Lower leg skin (tissue), 3 donors: ENCODE data around the gene AP1M2.

Source experiments
- POLR2A ChIP-seq, 2 donors: fragments of 450-650 bp; IDR thresholded peaks; one replicate each; pipeline ENCODE4 v1.6.1; 2016 to 2017; ENCODE audit warnings: antibody characterized with exemption in 2 of 2, mild to moderate bottlenecking in 1 of 2, moderate library complexity in 1 of 2
- TF ChIP-seq, protein P1 (sequence below), 3 donors: fragments of 450-650 bp; IDR thresholded peaks; one replicate each; pipeline ENCODE4 v1.5.1; 2016; ENCODE audit warnings: antibody characterized with exemption in 3 of 3, mild to moderate bottlenecking in 3 of 3, moderate library complexity in 2 of 3

DNA sequence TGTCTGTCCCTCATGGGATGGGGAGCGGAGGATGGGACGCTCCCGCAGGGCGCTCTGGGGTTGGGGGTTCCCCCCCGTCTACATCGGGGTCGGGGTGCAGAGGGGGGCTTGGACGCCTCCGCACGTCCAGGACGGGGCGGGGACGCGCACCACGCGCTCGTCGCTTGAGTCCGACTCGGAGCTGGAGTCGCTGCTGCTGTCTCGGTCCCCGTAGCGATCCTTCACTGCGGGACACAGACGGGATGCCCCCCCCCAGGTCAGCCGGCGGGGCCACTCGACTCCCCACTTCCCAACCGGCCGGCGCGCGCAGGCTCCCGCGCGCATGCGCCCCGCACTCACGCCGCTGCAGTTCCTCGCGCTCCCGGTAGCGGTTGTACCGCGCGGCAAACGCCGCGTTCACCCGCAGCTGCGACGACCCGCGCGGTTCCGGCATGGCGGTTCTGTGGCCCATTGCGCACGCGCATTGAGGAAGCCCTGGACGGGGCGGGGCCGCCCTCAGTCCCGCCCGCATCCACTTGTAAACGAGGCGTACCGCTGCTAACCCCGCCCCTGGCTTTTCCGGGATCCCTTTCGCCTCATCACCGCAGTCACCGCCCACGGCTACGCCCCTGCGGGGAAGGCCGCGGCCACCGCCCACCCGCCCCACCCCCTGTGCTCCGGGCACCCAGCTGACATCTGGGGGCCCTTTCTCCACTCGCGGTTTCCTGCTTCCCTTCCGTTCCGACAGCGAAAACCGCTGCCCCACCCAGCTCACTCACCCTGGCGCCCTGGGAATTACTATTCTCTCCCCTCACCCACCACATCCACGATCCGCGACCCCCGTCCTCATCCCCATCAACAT is 21.3 kb downstream of the AP1M2 start, which contains the start of gene KRI1:
- TF ChIP-seq, protein P1, sequence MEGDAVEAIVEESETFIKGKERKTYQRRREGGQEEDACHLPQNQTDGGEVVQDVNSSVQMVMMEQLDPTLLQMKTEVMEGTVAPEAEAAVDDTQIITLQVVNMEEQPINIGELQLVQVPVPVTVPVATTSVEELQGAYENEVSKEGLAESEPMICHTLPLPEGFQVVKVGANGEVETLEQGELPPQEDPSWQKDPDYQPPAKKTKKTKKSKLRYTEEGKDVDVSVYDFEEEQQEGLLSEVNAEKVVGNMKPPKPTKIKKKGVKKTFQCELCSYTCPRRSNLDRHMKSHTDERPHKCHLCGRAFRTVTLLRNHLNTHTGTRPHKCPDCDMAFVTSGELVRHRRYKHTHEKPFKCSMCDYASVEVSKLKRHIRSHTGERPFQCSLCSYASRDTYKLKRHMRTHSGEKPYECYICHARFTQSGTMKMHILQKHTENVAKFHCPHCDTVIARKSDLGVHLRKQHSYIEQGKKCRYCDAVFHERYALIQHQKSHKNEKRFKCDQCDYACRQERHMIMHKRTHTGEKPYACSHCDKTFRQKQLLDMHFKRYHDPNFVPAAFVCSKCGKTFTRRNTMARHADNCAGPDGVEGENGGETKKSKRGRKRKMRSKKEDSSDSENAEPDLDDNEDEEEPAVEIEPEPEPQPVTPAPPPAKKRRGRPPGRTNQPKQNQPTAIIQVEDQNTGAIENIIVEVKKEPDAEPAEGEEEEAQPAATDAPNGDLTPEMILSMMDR (IDR thresholded peaks at IDR 0.05), result peak in 1 of 3 donors; percentile 32
- TF ChIP-seq POLR2A (IDR thresholded peaks at IDR 0.05), result no peak
